Ishikawa (cell line): Measurements from ENCODE around the gene TADA2A.

Experiments used
- CREB1 ChIP-seq: IDR thresholded peaks from 2 replicates; pipeline ENCODE4 v1.6.1; 2012; ENCODE audit warnings: low read depth
- EP300 ChIP-seq: IDR thresholded peaks from 2 replicates; pipeline ENCODE4 v1.6.1; 2012; ENCODE audit warnings: borderline replicate concordance
- MAX ChIP-seq: IDR thresholded peaks from 2 replicates; pipeline ENCODE4 v1.6.1; 2012
- REST ChIP-seq: IDR thresholded peaks from 2 replicates; pipeline ENCODE4 v1.6.1; 2012; ENCODE audit warnings: low read depth, mild to moderate bottlenecking

GRCh38 chr17:37358830-37359681, 47.6 kb upstream of the TADA2A start:
- TF ChIP-seq CREB1 (no peak), MAX (peak; percentile 80), EP300 (no peak), REST (no peak)
